Left colon (tissue), 2 donors: Measurements from ENCODE around the gene MBNL1. TPM values are rescaled to one million over a fixed set of nuclear protein-coding genes. Genes with fewer than 3 reads are reported as not detected.

Experiments
- ATAC-seq: fragments of 200-7000 bp; cut with Tn5 transposase; one replicate; pipeline ENCODE4 v1.9.1; 2020; ENCODE audit warnings: mild to moderate bottlenecking, moderate library complexity
- DNase-seq, 2 donors: peaks; one replicate each; pipeline ENCODE4 v3.0.0-alpha.2; 2020
- intact Hi-C, 2 donors: fragments of 100-400 bp; cut with DNase I in 1 of 2; cut with micrococcal nuclease in 1 of 2; formaldehyde crosslinking; loops; one replicate each; pipeline versions ENCODE4 v1.11.2 to v1.14.0; 2022; cut with DNase I, micrococcal nuclease
- long read RNA-seq: library from polyadenylated mRNA; unstranded; transcript quantifications from one replicate; pipeline ENCODE4 v2.0.0, GENCODE V29; 2021
- total RNA-seq, 2 donors: library from RNA; stranded (reverse); fragmentation: NEBNext Ultra II Directional; extraction: Animal tissue kit (Norgen Biotek cat#: 25700); gene quantifications; one replicate each; pipeline ENCODE4 v1.2.1, GENCODE V29; 2021
- donor health status: DM: no; HTN: no; CAD: no.
- donor health status: DM: yes; HTN: yes; CAD: no.

Gene MBNL1
- 100 to 1,000 TPM; 154 to 183 TPM for total RNA-seq
- long read RNA-seq, full-length matches to known transcripts: 14 of 59 reads
- long read RNA-seq, partial matches to known transcripts: 23 of 59 reads
- long read RNA-seq, other reads (novel, unspliced or antisense): 22 of 59 reads

- DNase-seq (peak; percentile 86), ATAC-seq (peak; percentile 73)
- intact Hi-C loops: loop anchor here in 1 of 2 donors (5.0 kb wide), 1 partner anchor 66 kb away; no protein-coding TSS in a partner anchor
Measured at GRCh38 chr3:152268555-152269055, at the start of gene MBNL1. Gene MBNL1 (plus strand): TSS chr3:152268929. CDS start chr3:152300194, 31,265 bp downstream.

GRCh38 chr3:152219216-152219615, 49.5 kb upstream of the MBNL1 start:
- no peak for ATAC-seq

GRCh38 chr3:152219769-152220255, 48.9 kb upstream of the MBNL1 start:
- ATAC-seq (no peak), DNase-seq (no peak)
- intact Hi-C loops: no loop called here

More at GRCh38 chr3:152219216-152219615, 49.5 kb upstream of the MBNL1 start:
- DNase-seq: no peak
- intact Hi-C loops: no loop called here

- no peak for ATAC-seq
- no peak for DNase-seq
- intact Hi-C loops: no loop called here
Measured at GRCh38 chr3:152222327-152222726, 46.4 kb upstream of the MBNL1 start.

- DNase-seq: no peak
- intact Hi-C loops: no loop called here
Measured at GRCh38 chr3:152225201-152225600, 43.5 kb upstream of the MBNL1 start.

GRCh38 chr3:152226176-152226575, 42.6 kb upstream of the MBNL1 start:
- ATAC-seq (no peak), DNase-seq (no peak)
- intact Hi-C loops: no loop called here

More at GRCh38 chr3:152225201-152225600, 43.5 kb upstream of the MBNL1 start:
- no peak for ATAC-seq

GRCh38 chr3:152227027-152227426, 41.7 kb upstream of the MBNL1 start:
- intact Hi-C loops: no loop called here
- DNase-seq (no peak), ATAC-seq (no peak)

GRCh38 chr3:152229692-152230091, 39.0 kb upstream of the MBNL1 start:
- no peak for ATAC-seq
- intact Hi-C loops: no loop called here

GRCh38 chr3:152230370-152230769, 38.4 kb upstream of the MBNL1 start:
- no peak for DNase-seq
- intact Hi-C loops: no loop called here
- no peak for ATAC-seq

More at GRCh38 chr3:152229692-152230091, 39.0 kb upstream of the MBNL1 start:
- no peak for DNase-seq

GRCh38 chr3:152232001-152232400, 36.7 kb upstream of the MBNL1 start:
- intact Hi-C loops: no loop called here
- DNase-seq: no peak
- no peak for ATAC-seq

- intact Hi-C loops: no loop called here
- DNase-seq: no peak
- ATAC-seq: no peak
Measured at GRCh38 chr3:152232679-152233078, 36.0 kb upstream of the MBNL1 start.

GRCh38 chr3:152234657-152235375, 33.9 kb upstream of the MBNL1 start:
- ATAC-seq (no peak), DNase-seq (no peak)
- intact Hi-C loops: no loop called here

GRCh38 chr3:152235709-152236298, 32.9 kb upstream of the MBNL1 start:
- intact Hi-C loops: no loop called here
- DNase-seq (no peak), ATAC-seq (no peak)

- no peak for ATAC-seq
- intact Hi-C loops: no loop called here
- no peak for DNase-seq
Measured at GRCh38 chr3:152236716-152237115, 32.0 kb upstream of the MBNL1 start.

GRCh38 chr3:152241142-152242017, 27.3 kb upstream of the MBNL1 start:
- intact Hi-C loops: no loop called here
- no peak for ATAC-seq
- DNase-seq: no peak

GRCh38 chr3:152243301-152243711, 25.4 kb upstream of the MBNL1 start:
- no peak for DNase-seq
- intact Hi-C loops: no loop called here
- peak; percentile 37 for ATAC-seq

- DNase-seq (no peak), ATAC-seq (no peak)
- intact Hi-C loops: no loop called here
Measured at GRCh38 chr3:152243721-152244516, 24.8 kb upstream of the MBNL1 start.

- intact Hi-C loops: no loop called here
- no peak for DNase-seq
- ATAC-seq: no peak
Measured at GRCh38 chr3:152244517-152244888, 24.2 kb upstream of the MBNL1 start.
